Hepatocyte (in vitro differentiated cells): Measurements from ENCODE around the gene SLC8A1. TPM values are rescaled to one million over a fixed set of nuclear protein-coding genes. Genes with fewer than 3 reads are reported as not detected.

ENCODE experiments used
- DNase-seq: peaks from one replicate; pipeline ENCODE4 v3.0.0-alpha.2; 2016; ENCODE audit warnings: low spot score
- H2AFZ ChIP-seq: fragments of 200-600 bp; sonication (generic); 2 replicates; pipeline ENCODE4 v1.6.0; 2016; ENCODE audit warnings: antibody characterized with exemption, mild to moderate bottlenecking
- H3K27ac ChIP-seq: fragments of 200-600 bp; sonication (generic); 2 replicates; pipeline ENCODE4 v1.5.1; 2016; ENCODE audit warnings: mild to moderate bottlenecking
- H3K27me3 ChIP-seq: fragments of 200-600 bp; sonication (generic); 2 replicates; pipeline ENCODE4 v1.6.1; 2016
- H3K36me3 ChIP-seq: fragments of 200-600 bp; sonication (generic); replicated peaks from 2 replicates; pipeline ENCODE4 v1.5.1; 2016; ENCODE audit warnings: low read depth; ENCODE audit not compliant: insufficient read depth
- H3K4me1 ChIP-seq: fragments of 200-600 bp; sonication (generic); 2 replicates; pipeline ENCODE4 v1.5.1; 2016; ENCODE audit warnings: mild to moderate bottlenecking, moderate library complexity; ENCODE audit not compliant: insufficient read depth
- H3K4me2 ChIP-seq: fragments of 200-600 bp; sonication (generic); 2 replicates; pipeline ENCODE4 v1.6.0; 2016
- H3K4me3 ChIP-seq: fragments of 200-600 bp; sonication (generic); 2 replicates; pipeline ENCODE4 v1.5.1; 2016; ENCODE audit warnings: mild to moderate bottlenecking
- H3K79me2 ChIP-seq: fragments of 200-600 bp; sonication (generic); 2 replicates; pipeline ENCODE4 v1.6.0; 2017; ENCODE audit warnings: mild to moderate bottlenecking
- H3K9me2 ChIP-seq: fragments of 200-600 bp; sonication (generic); replicated peaks from 2 replicates; pipeline ENCODE4 v1.6.0; 2017; ENCODE audit warnings: mild to moderate bottlenecking; ENCODE audit not compliant: insufficient read depth
- H3K9me3 ChIP-seq: fragments of 200-600 bp; sonication (generic); 2 replicates; pipeline ENCODE4 v1.5.1; 2016; ENCODE audit warnings: low read depth, mild to moderate bottlenecking
- H4K20me1 ChIP-seq: fragments of 200-600 bp; sonication (generic); 2 replicates; pipeline ENCODE4 v1.6.0; 2016; ENCODE audit warnings: mild to moderate bottlenecking; ENCODE audit not compliant: insufficient read depth, poor library complexity, severe bottlenecking
- EZH2 ChIP-seq: fragments of 200-600 bp; sonication (generic); IDR thresholded peaks from 2 replicates; pipeline ENCODE4 v1.6.1; 2016; ENCODE audit warnings: antibody characterized with exemption, mild to moderate bottlenecking, borderline replicate concordance
- EZH2phosphoT487 ChIP-seq: fragments of 200-600 bp; sonication (generic); IDR thresholded peaks from one replicate; pipeline ENCODE4 v1.6.1; 2018; ENCODE audit warnings: antibody characterized with exemption, mild to moderate bottlenecking, low read depth, moderate library complexity; ENCODE audit not compliant: unreplicated experiment, severe bottlenecking
- WGBS: methylation state at CpG from one replicate; pipeline ENCODE4 v1.1.6; 2016; ENCODE audit warnings: low lambda C conversion rate; ENCODE audit errors: missing lambda C conversion rate; 5-methylcytosine and 5-hydroxymethylcytosine counted together
- polyA plus RNA-seq: library from polyadenylated mRNA; unstranded; fragments of >200 nt; fragmentation: Nextera tagmentation; extraction: Ambion mirVana; gene quantifications from 2 replicates; pipeline ENCODE4 v1.2.1, GENCODE V29; 2016
- total RNA-seq: library from RNA; depleted of rRNA; stranded (reverse); fragments of >200 nt; gene quantifications from 2 replicates; pipeline ENCODE4 v1.2.3, GENCODE V29; 2014
- TF ChIP-seq, protein P1 (sequence below): fragments of 200-600 bp; sonication (generic); IDR thresholded peaks from 2 replicates; pipeline ENCODE4 v1.5.1; 2016; ENCODE audit warnings: antibody characterized with exemption, mild to moderate bottlenecking; ENCODE audit not compliant: poor library complexity

SLC8A1 gene
- total and polyA plus RNA-seq, 2 experiments from 2014 or later, result 2.2 to 8.9 TPM

DNA sequence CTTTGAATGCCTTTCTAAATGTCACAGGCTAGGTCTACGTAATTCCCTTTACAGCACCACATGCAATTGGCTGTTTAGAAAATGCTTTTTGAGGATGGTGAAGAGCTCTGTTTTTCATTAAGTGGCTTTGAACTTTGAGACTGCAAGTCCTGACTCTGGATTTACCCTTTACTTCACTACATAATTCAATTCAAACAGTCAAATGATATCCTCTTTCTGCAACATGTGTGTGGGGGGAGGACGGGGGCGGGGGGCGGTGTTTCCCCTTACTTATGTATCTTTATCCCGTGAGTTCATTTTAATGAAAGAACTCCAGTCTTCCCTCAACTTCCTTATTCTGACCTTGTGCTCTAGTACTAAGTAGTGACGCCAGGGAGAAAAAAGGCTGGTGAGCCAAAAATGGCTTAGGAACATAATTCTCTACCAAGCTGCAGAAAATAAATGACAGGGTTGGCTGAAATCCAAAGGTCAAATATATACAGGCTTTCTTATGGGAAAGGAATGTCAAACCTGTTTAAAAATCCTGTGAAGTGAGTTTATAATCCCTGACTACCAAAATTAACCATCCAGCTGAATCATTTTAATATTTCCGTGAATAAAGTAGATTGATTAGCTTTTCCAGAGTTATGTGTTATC, 119.6 kb downstream of the SLC8A1 start:
- no peaks in the 10 kb centered on the region for H3K27me3 ChIP-seq
- no peak overlapping the region for H2AFZ ChIP-seq
- WGBS, result 48% methylated on average over 7 of the region's 7 CpGs
- peak overlapping the region; percentile 25 for H3K27ac ChIP-seq
- H3K9me2 ChIP-seq, result no peaks in the 10 kb centered on the region
- no peaks in the 10 kb centered on the region for H3K79me2 ChIP-seq
- H3K4me2 ChIP-seq, result no peak overlapping the region
- H3K4me3 ChIP-seq, result no peak overlapping the region
- H3K36me3 ChIP-seq, result no peaks in the 10 kb centered on the region
- H4K20me1 ChIP-seq, result no peaks in the 10 kb centered on the region
- H3K4me1 ChIP-seq, result peaks cover 5% of the 10 kb centered on the region
- peak; percentile 20 for DNase-seq
- H3K9me3 ChIP-seq, result no peaks in the 10 kb centered on the region
- no peak for TF ChIP-seq EZH2phosphoT487
- TF ChIP-seq EZH2, result no peak
- TF ChIP-seq, protein P1, sequence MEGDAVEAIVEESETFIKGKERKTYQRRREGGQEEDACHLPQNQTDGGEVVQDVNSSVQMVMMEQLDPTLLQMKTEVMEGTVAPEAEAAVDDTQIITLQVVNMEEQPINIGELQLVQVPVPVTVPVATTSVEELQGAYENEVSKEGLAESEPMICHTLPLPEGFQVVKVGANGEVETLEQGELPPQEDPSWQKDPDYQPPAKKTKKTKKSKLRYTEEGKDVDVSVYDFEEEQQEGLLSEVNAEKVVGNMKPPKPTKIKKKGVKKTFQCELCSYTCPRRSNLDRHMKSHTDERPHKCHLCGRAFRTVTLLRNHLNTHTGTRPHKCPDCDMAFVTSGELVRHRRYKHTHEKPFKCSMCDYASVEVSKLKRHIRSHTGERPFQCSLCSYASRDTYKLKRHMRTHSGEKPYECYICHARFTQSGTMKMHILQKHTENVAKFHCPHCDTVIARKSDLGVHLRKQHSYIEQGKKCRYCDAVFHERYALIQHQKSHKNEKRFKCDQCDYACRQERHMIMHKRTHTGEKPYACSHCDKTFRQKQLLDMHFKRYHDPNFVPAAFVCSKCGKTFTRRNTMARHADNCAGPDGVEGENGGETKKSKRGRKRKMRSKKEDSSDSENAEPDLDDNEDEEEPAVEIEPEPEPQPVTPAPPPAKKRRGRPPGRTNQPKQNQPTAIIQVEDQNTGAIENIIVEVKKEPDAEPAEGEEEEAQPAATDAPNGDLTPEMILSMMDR, result no peak

GRCh38 chr2:40330096-40330495, 121.8 kb downstream of the SLC8A1 start:
- Histone ChIP-seq H3K9me2 (no peaks in the 10 kb centered on the region), H3K4me2 (no peak overlapping the region), H3K9me3 (no peaks in the 10 kb centered on the region), H3K27me3 (no peaks in the 10 kb centered on the region), H3K27ac (no peak overlapping the region), H3K4me1 (peaks cover 5% of the 10 kb centered on the region), H3K36me3 (no peaks in the 10 kb centered on the region), H3K4me3 (no peak overlapping the region), H4K20me1 (no peaks in the 10 kb centered on the region), H2AFZ (no peak overlapping the region), H3K79me2 (no peaks in the 10 kb centered on the region)
- WGBS, result 89% methylated on average over 3 of the region's 3 CpGs
- DNase-seq, result no peak
- TF ChIP-seq EZH2phosphoT487, result no peak

DNA sequence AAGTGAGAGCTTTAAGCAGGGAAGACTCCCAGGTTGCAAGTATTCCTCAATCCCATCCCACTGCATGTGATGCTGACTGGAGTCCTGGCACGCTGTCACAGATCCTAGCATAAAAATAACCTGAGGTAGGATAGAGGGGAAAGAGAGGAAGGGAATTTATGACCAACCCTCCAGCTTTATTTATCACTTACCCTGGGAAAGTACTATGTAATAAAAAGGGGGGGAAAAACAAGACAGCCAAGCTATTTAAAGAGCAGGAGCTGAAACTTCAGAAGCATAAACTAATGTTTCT, 122.2 kb downstream of the SLC8A1 start:
- WGBS, result 65% methylated on average over 1 of the region's 1 CpG
- H2AFZ ChIP-seq, result no peak overlapping the region
- no peak for DNase-seq
- no peak overlapping the region for H3K27ac ChIP-seq
- H3K36me3 ChIP-seq, result no peaks in the 10 kb centered on the region
- H3K79me2 ChIP-seq, result no peaks in the 10 kb centered on the region
- peaks cover 5% of the 10 kb centered on the region for H3K4me1 ChIP-seq
- TF ChIP-seq, protein P1, result no peak
- TF ChIP-seq EZH2 (no peak), EZH2phosphoT487 (no peak)
- H3K9me2 ChIP-seq, result no peaks in the 10 kb centered on the region
- no peaks in the 10 kb centered on the region for H4K20me1 ChIP-seq
- no peak overlapping the region for H3K4me2 ChIP-seq
- H3K9me3 ChIP-seq, result no peaks in the 10 kb centered on the region
- H3K27me3 ChIP-seq, result no peaks in the 10 kb centered on the region
- no peak overlapping the region for H3K4me3 ChIP-seq

- Histone ChIP-seq H3K9me3 (no peaks in the 10 kb centered on the region), H3K79me2 (no peaks in the 10 kb centered on the region), H3K36me3 (no peaks in the 10 kb centered on the region), H3K27ac (no peak overlapping the region), H3K4me1 (peaks cover 5% of the 10 kb centered on the region), H3K9me2 (no peaks in the 10 kb centered on the region), H2AFZ (no peak overlapping the region), H3K4me2 (no peak overlapping the region), H3K4me3 (no peak overlapping the region), H4K20me1 (no peaks in the 10 kb centered on the region), H3K27me3 (no peaks in the 10 kb centered on the region)
- no peak for DNase-seq
- TF ChIP-seq, protein P1, result no peak
These were observed 126.8 kb downstream of the SLC8A1 start for GRCh38 chr2:40325116-40325515.
